ENCODE data around the gene XPNPEP2. TPM values are rescaled to one million over a fixed set of nuclear protein-coding genes. Genes with fewer than 3 reads are reported as not detected.

XPNPEP2 gene
- total and polyA plus RNA-seq, 8 donors: 0.33 to 16.3 (median 1.7) TPM

DNA sequence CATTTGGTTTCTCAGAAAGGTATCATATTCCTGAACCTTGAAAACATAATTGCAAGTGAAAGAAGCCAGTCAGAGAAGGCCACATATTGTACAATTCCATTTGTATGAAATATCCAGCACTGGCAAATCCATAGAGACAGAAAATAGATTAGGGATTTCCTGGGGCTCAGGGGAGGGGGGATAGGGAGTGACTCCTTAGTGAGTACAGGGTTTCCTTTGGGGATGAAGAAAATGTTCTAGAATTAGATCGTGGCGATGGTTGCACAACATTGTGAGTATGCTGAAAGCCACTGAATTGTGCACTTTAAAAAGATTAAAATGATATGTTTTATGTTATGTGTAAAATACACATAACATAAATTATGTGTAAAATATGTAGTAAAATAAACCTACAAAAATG is 10.3 kb downstream of the XPNPEP2 start:
- H3K36me3 ChIP-seq: no peaks in the 10 kb centered on the region
- peak overlapping the region in 1 of 5 donors; percentile 9 for H3K27ac ChIP-seq
- WGBS, 5 donors: 45 to 72% (median 70%) methylated on average over 2 of the region's 2 CpGs
- no peak for DNase-seq
- no peak overlapping the region for H3K4me3 ChIP-seq
- H3K9me3 ChIP-seq: no peaks in the 10 kb centered on the region
- H3K27me3 ChIP-seq: peaks cover 0 to 9% (median 0%) of the 10 kb centered on the region in 3 donors
- no peak for TF ChIP-seq POLR2A (IDR thresholded peaks at IDR 0.05)
- TF ChIP-seq, protein P1, sequence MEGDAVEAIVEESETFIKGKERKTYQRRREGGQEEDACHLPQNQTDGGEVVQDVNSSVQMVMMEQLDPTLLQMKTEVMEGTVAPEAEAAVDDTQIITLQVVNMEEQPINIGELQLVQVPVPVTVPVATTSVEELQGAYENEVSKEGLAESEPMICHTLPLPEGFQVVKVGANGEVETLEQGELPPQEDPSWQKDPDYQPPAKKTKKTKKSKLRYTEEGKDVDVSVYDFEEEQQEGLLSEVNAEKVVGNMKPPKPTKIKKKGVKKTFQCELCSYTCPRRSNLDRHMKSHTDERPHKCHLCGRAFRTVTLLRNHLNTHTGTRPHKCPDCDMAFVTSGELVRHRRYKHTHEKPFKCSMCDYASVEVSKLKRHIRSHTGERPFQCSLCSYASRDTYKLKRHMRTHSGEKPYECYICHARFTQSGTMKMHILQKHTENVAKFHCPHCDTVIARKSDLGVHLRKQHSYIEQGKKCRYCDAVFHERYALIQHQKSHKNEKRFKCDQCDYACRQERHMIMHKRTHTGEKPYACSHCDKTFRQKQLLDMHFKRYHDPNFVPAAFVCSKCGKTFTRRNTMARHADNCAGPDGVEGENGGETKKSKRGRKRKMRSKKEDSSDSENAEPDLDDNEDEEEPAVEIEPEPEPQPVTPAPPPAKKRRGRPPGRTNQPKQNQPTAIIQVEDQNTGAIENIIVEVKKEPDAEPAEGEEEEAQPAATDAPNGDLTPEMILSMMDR (IDR thresholded peaks at IDR 0.05): no peak
- TF ChIP-seq EP300 (IDR thresholded peaks at IDR 0.05): no peak
- TF ChIP-seq POLR2AphosphoS5 (IDR thresholded peaks at IDR 0.05): no peak
- no peaks in the 10 kb centered on the region for H3K4me1 ChIP-seq
- intact Hi-C loops (cut with DNase I; ENCODE audit: low total_unique reads): no loop called here

DNA sequence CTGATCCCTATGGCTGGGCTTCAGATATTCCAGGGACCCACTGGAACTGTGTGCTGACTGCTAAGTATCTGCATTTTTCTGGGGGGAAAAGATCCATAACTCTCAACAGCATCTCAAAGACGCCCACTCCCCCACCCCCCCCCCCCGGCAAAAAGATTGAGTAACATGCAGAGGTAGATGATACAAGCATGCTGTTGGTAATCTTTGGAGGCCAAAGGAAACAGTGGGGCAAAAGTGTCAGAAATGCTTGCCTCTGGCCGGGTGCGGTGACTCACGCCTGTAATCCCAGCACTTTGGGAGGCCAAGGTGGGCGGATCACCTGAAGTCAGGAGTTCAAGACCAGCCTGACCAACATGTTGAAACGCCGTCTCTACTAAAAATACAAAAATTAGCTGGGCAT is 12.2 kb downstream of the XPNPEP2 start:
- Histone ChIP-seq H3K4me1 (no peaks in the 10 kb centered on the region), H3K27me3 (no peaks in the 10 kb centered on the region), H3K36me3 (no peaks in the 10 kb centered on the region), H3K9me3 (no peaks in the 10 kb centered on the region), H3K27ac (no peak overlapping the region), H3K4me3 (no peak overlapping the region)
- WGBS, 5 donors: 77 to 89% (median 85%) methylated on average over 8 of the region's 8 CpGs
- DNase-seq: no peak
- intact Hi-C loops (cut with DNase I; ENCODE audit: low total_unique reads): no loop called here
- no peak for TF ChIP-seq POLR2A (IDR thresholded peaks at IDR 0.05)
- no peak for TF ChIP-seq POLR2AphosphoS5 (IDR thresholded peaks at IDR 0.05)
- no peak for TF ChIP-seq EP300 (IDR thresholded peaks at IDR 0.05)
- TF ChIP-seq, protein P1 (IDR thresholded peaks at IDR 0.05): no peak

- Histone ChIP-seq H3K36me3 (no peaks in the 10 kb centered on the region), H3K27ac (no peak overlapping the region), H3K4me1 (no peaks in the 10 kb centered on the region), H3K9me3 (no peaks in the 10 kb centered on the region), H3K27me3 (peaks cover 0 to 3% (median 0%) of the 10 kb centered on the region in 3 donors), H3K4me3 (no peak overlapping the region)
- WGBS, 5 donors: 44 to 68% (median 54%) methylated on average over 19 to 22 of the region's 22 CpGs
- TF ChIP-seq, protein P1 (IDR thresholded peaks at IDR 0.05): no peak
- TF ChIP-seq EP300 (IDR thresholded peaks at IDR 0.05): no peak
- no peak for TF ChIP-seq POLR2AphosphoS5 (IDR thresholded peaks at IDR 0.05)
- intact Hi-C loops (cut with DNase I; ENCODE audit: low total_unique reads): no loop called here
- DNase-seq: no peak
These were observed 15.6 kb downstream of the XPNPEP2 start for GRCh38 chrX:129754056-129755024.

- WGBS, 5 donors: 72 to 95% (median 80%) methylated on average over 3 to 18 of the region's 18 CpGs
These were observed 17.2 kb downstream of the XPNPEP2 start for GRCh38 chrX:129755779-129756650.

More at GRCh38 chrX:129755779-129756650, 17.2 kb downstream of the XPNPEP2 start:
- Histone ChIP-seq H3K4me3 (no peak overlapping the region), H3K36me3 (no peaks in the 10 kb centered on the region), H3K27ac (no peak overlapping the region), H3K9me3 (no peaks in the 10 kb centered on the region), H3K27me3 (peaks cover 0 to 3% (median 0%) of the 10 kb centered on the region in 3 donors), H3K4me1 (no peaks in the 10 kb centered on the region)
- intact Hi-C loops (cut with DNase I; ENCODE audit: low total_unique reads): no loop called here
- TF ChIP-seq EP300 (IDR thresholded peaks at IDR 0.05) (no peak), POLR2AphosphoS5 (IDR thresholded peaks at IDR 0.05) (no peak), POLR2A (IDR thresholded peaks at IDR 0.05) (no peak)
- TF ChIP-seq, protein P1 (IDR thresholded peaks at IDR 0.05): no peak
- DNase-seq: no peak

Measured in stomach (tissue), 9 donors.